GM12878 (cell line): ENCODE data around the gene RAB23. TPM values are rescaled to one million over a fixed set of nuclear protein-coding genes. Genes with fewer than 3 reads are reported as not detected.

Experiments
- ATAC-seq: fragments of 200-7000 bp; cut with Tn5 transposase; 3 replicates; pipeline ENCODE4 v1.9.1; 2020; ENCODE audit warnings: mild to moderate bottlenecking, moderate library complexity
- BruUV-seq: library from RNA; stranded (reverse); fragments of 400-500 nt; replicated peaks from 2 replicates; lab custom pipeline; 2021; lab: Mats Ljungman, UMichigan
- CTCF ChIA-PET: fragments of 300-600 bp; sonication (Branson Sonifier 250); formaldehyde crosslinking; extraction: SDS; loops from one replicate; lab custom pipeline; 2021; ENCODE audit warnings: inconsistent platforms; lab: Yijun Ruan, JAX
- POLR2A ChIA-PET: fragments of 350-600 bp; formaldehyde crosslinking; extraction: SDS; loops from one replicate; lab custom pipeline; 2021; ENCODE audit warnings: inconsistent platforms; lab: Charles Lee
- RAD21 ChIA-PET: fragments of 300-600 bp; sonication (Branson Sonifier 250); formaldehyde crosslinking; loops from one replicate; lab custom pipeline; 2023; ENCODE audit warnings: antibody characterized with exemption; ENCODE audit not compliant: unreplicated experiment; lab: Charles Lee
- SMC1A ChIA-PET: fragments of 300-600 bp; sonication (Branson Sonifier 250); formaldehyde crosslinking; loops from one replicate; lab custom pipeline; 2023; ENCODE audit not compliant: unreplicated experiment, uncharacterized antibody; lab: Charles Lee
- DNase-seq: peaks from one replicate; pipeline ENCODE4 v3.0.0-alpha.2; 2011; ENCODE audit warnings: low read depth, low spot score
- FAIRE-seq: peaks from 3 replicates; lab custom pipeline; 2011; peaks lifted over from hg19 to GRCh38; lab: Jason Lieb, UNC
- H2AFZ ChIP-seq: 2 replicates; pipeline ENCODE4 v1.6.0; 2011; ENCODE audit warnings: low read depth, low read length, control low read depth; ENCODE audit not compliant: control insufficient read depth
- H3K27ac ChIP-seq: 2 replicates; pipeline ENCODE4 v1.5.1; 2011; ENCODE audit warnings: control low read depth; ENCODE audit not compliant: control insufficient read depth, insufficient read depth
- H3K27me3 ChIP-seq, 2 experiments: replicated peaks in 1 of 2; 2 replicates each; pipeline versions ENCODE4 v1.6.0 to v1.6.1; 2011; ENCODE audit warnings: low read length in 1 of 2; ENCODE audit not compliant: control insufficient read depth in 2 of 2, insufficient read depth in 2 of 2
- H3K36me3 ChIP-seq, 2 experiments: 2 replicates each; pipeline ENCODE4 v1.5.1; 2011; ENCODE audit warnings: low read length in 1 of 2; ENCODE audit not compliant: control insufficient read depth in 2 of 2, insufficient read depth in 2 of 2
- H3K4me1 ChIP-seq: 2 replicates; pipeline ENCODE4 v1.6.1; 2011; ENCODE audit warnings: mild to moderate bottlenecking, low read length, moderate library complexity, mixed read lengths; ENCODE audit not compliant: control insufficient read depth, insufficient read depth
- H3K4me2 ChIP-seq: 2 replicates; pipeline ENCODE4 v1.6.0; 2011; ENCODE audit warnings: control low read depth; ENCODE audit not compliant: control insufficient read depth, insufficient read depth
- H3K4me3 ChIP-seq: fragments of 200-600 bp; sonication (generic); 2 replicates; pipeline ENCODE4 v1.5.1; 2016
- H3K79me2 ChIP-seq: 2 replicates; pipeline ENCODE4 v1.6.0; 2011; ENCODE audit warnings: low read length; ENCODE audit not compliant: control insufficient read depth, insufficient read depth
- H3K9ac ChIP-seq: 2 replicates; pipeline ENCODE4 v1.8.0; 2011; ENCODE audit warnings: low read length, control low read depth, mixed read lengths; ENCODE audit not compliant: control insufficient read depth, insufficient read depth
- H3K9me3 ChIP-seq: replicated peaks from 3 replicates; pipeline ENCODE4 v1.5.1; 2011; ENCODE audit warnings: mild to moderate bottlenecking, low read length; ENCODE audit not compliant: control insufficient read depth, insufficient read depth
- H4K20me1 ChIP-seq: 2 replicates; pipeline ENCODE4 v1.6.0; 2011; ENCODE audit not compliant: control insufficient read depth, insufficient read depth
- BACH1 ChIP-seq: fragments of 450-650 bp; IDR thresholded peaks from 2 replicates; pipeline ENCODE4 v1.6.1; 2017; ENCODE audit warnings: mild to moderate bottlenecking, borderline replicate concordance
- IKZF1 ChIP-seq: fragments of 450-650 bp; conservative IDR thresholded peaks from 2 replicates; pipeline ENCODE4 v1.6.1; 2017; ENCODE audit warnings: antibody characterized with exemption, mild to moderate bottlenecking
- IRF4 ChIP-seq: IDR thresholded peaks from 2 replicates; pipeline ENCODE4 v1.6.1; 2011; ENCODE audit warnings: low read depth, low read length
- MEF2A ChIP-seq: IDR thresholded peaks from 2 replicates; pipeline ENCODE4 v1.6.1; 2011; ENCODE audit warnings: low read depth, mild to moderate bottlenecking, low read length, moderate library complexity; ENCODE audit not compliant: insufficient read depth
- NBN ChIP-seq: fragments of 450-650 bp; IDR thresholded peaks from 2 replicates; pipeline ENCODE4 v1.6.1; 2016
- PAX5 ChIP-seq: IDR thresholded peaks from 2 replicates; pipeline ENCODE4 v1.6.1; 2011; ENCODE audit warnings: low read depth, low read length, borderline replicate concordance
- RFX5 ChIP-seq: IDR thresholded peaks from 2 replicates; pipeline ENCODE4 v1.6.1; 2011; ENCODE audit warnings: low read depth, low read length, improper control_type of control experiment
- WGBS: methylation state at CpG from one replicate; pipeline ENCODE4 v1.1.6; 2016; ENCODE audit warnings: low lambda C conversion rate; ENCODE audit not compliant: insufficient replicate concordance, insufficient coverage; ENCODE audit errors: missing lambda C conversion rate; 5-methylcytosine and 5-hydroxymethylcytosine counted together
- in situ Hi-C: fragments of 300-500 bp; cut with MboI; formaldehyde crosslinking; loops from 9 replicates; pipeline ENCODE4 v1.14.3; 2018; ENCODE audit warnings: mixed read lengths
- intact Hi-C: fragments of 100-400 bp; cut with micrococcal nuclease; formaldehyde crosslinking; loops from one replicate; pipeline ENCODE4 v1.14.2; 2022; ENCODE audit not compliant: unreplicated experiment
- polyA plus RNA-seq, 11 experiments: library from polyadenylated mRNA; depleted of rRNA in 4 of 11; unstranded in 6 of 11; stranded (reverse) in 5 of 11; fragments of >200 nt; fragmentation: Nextera tagmentation in 4 of 11; fragmentation: Illumina TruSeq in 1 of 11; extraction: Ambion mirVana in 4 of 11; extraction: Trizol in 1 of 11; gene quantifications; 1 replicate in 1 of 11; 2 replicates in 10 of 11; pipeline versions ENCODE4 v1.2.1 to v1.2.3, GENCODE V29; 2011 to 2016; ENCODE audit warnings: inconsistent platforms in 2 of 11, missing spikeins in 2 of 11, low read depth in 1 of 11
- total RNA-seq, 4 experiments: library from RNA; depleted of rRNA in 3 of 4; stranded (reverse); fragments of >200 nt in 3 of 4; fragmentation: Illumina TruSeq in 1 of 4; extraction: Trizol in 1 of 4; gene quantifications; 2 replicates each; pipeline versions ENCODE4 v1.2.1 to v1.2.3, GENCODE V29; 2013 to 2021
- TF ChIP-seq, protein P1 (sequence below): fragments of 450-650 bp; IDR thresholded peaks from 2 replicates; pipeline ENCODE4 v1.6.1; 2014; ENCODE audit warnings: mild to moderate bottlenecking
- TF ChIP-seq, protein P2 (sequence below): fragments of 450-650 bp; IDR thresholded peaks from 2 replicates; pipeline ENCODE4 v1.6.1; 2017; ENCODE audit warnings: antibody characterized with exemption, mild to moderate bottlenecking, moderate library complexity
- TF ChIP-seq, protein P3 (sequence below): IDR thresholded peaks from 2 replicates; pipeline ENCODE4 v1.6.1; 2012; ENCODE audit warnings: low read depth, low read length, improper control_type of control experiment

RAB23 gene
- total and polyA plus RNA-seq, 10 of the 15 experiments (the other 5 are each of a cell fraction or from before 2014, with no cell fraction given): 0.80 to 6.0 (median 3.1) TPM

DNA sequence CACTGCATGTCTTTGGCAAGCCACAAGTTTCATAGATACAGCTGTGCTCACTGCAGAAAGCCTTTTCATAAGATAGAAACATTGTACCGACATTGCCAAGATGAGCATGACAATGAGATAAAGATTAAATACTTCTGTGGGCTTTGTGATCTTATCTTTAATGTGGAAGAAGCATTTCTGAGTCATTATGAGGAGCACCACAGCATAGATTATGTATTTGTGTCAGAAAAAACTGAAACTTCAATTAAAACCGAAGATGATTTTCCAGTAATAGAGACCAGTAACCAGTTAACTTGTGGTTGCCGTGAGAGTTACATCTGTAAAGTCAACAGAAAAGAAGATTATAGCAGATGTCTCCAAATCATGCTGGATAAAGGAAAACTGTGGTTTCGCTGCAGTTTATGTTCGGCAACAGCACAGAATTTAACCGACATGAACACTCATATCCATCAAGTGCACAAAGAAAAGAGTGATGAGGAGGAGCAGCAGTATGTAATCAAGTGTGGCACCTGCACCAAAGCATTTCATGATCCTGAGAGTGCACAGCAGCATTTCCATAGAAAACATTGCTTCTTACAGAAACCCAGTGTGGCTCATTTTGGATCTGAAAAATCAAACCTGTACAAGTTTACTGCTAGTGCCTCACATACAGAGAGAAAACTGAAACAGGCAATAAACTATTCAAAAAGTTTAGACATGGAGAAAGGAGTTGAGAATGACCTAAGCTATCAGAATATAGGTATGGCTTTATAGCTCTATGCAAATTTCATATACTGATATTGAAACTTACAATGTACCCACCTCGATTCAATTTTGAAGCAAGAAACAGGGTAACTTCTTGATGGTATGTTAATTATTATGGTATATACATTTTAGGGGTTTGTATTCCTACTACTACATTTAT lies 73.9 kb downstream of the RAB23 start:
- RAD21 ChIA-PET: no interaction called here
- Histone ChIP-seq H3K4me2 (no peak overlapping the region), H3K4me1 (no peaks in the 10 kb centered on the region), H4K20me1 (no peaks in the 10 kb centered on the region), H3K9me3 (no peaks in the 10 kb centered on the region; the same call in 2 of the 3 replicates), H3K27ac (no peak overlapping the region), H3K9ac (no peak overlapping the region), H2AFZ (no peak overlapping the region), H3K79me2 (no peaks in the 10 kb centered on the region), H3K4me3 (no peak overlapping the region), H3K36me3 (peaks cover 0 to 18% of the 10 kb centered on the region in 2 experiments; a peak in 2 of 4 replicates), H3K27me3 (no peaks in the 10 kb centered on the region)
- SMC1A ChIA-PET: no interaction called here
- ATAC-seq: no peak
- WGBS: 89% methylated on average over 7 of the region's 7 CpGs
- no peak for DNase-seq
- intact Hi-C loops: no loop called here
- FAIRE-seq: no peak
- POLR2A ChIA-PET: no interaction called here
- no TSS peak for BruUV-seq
- in situ Hi-C loops: no loop called here
- TF ChIP-seq RFX5 (no peak), BACH1 (no peak), IRF4 (no peak), MEF2A (no peak)
- CTCF ChIA-PET: interaction anchor here (1.3 to 1.6 kb wide), 2 partner anchors 15 to 28 kb away, joined by 3 read pairs; no protein-coding TSS in a partner anchor

DNA sequence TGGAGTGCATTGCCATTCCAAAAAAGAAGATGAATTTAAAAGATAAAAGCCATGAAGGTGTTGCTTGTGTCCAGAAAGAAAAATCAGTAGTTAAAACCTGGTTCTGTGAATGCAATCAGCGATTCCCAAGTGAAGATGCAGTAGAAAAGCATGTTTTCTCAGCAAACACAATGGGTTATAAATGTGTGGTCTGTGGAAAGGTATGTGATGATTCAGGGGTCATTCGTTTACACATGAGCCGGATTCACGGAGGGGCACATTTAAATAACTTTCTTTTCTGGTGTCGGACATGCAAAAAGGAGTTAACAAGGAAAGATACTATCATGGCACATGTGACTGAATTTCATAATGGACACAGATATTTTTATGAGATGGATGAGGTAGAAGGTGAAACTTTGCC lies 74.7 kb downstream of the RAB23 start:
- in situ Hi-C loops (no loop called here), intact Hi-C loops (no loop called here)
- WGBS: 96% methylated on average over 5 of the region's 5 CpGs
- ChIA-PET POLR2A (no interaction called here), SMC1A (no interaction called here), RAD21 (no interaction called here), CTCF (interaction anchor here (1.3 to 1.6 kb wide), 2 partner anchors 14 to 28 kb away, joined by 3 read pairs; no protein-coding TSS in a partner anchor)
- Histone ChIP-seq H3K9me3 (no peaks in the 10 kb centered on the region; the same call in 2 of the 3 replicates), H3K4me1 (no peaks in the 10 kb centered on the region), H4K20me1 (no peaks in the 10 kb centered on the region), H3K4me2 (no peak overlapping the region), H3K27me3 (no peaks in the 10 kb centered on the region), H3K27ac (no peak overlapping the region), H2AFZ (no peak overlapping the region), H3K9ac (no peak overlapping the region), H3K79me2 (no peaks in the 10 kb centered on the region), H3K36me3 (peaks cover 0 to 14% of the 10 kb centered on the region in 2 experiments; a peak in 2 of 4 replicates), H3K4me3 (no peak overlapping the region)
- TF ChIP-seq, protein P1, sequence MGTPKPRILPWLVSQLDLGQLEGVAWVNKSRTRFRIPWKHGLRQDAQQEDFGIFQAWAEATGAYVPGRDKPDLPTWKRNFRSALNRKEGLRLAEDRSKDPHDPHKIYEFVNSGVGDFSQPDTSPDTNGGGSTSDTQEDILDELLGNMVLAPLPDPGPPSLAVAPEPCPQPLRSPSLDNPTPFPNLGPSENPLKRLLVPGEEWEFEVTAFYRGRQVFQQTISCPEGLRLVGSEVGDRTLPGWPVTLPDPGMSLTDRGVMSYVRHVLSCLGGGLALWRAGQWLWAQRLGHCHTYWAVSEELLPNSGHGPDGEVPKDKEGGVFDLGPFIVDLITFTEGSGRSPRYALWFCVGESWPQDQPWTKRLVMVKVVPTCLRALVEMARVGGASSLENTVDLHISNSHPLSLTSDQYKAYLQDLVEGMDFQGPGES: no peak
- TF ChIP-seq PAX5: no peak
- TF ChIP-seq, protein P2, sequence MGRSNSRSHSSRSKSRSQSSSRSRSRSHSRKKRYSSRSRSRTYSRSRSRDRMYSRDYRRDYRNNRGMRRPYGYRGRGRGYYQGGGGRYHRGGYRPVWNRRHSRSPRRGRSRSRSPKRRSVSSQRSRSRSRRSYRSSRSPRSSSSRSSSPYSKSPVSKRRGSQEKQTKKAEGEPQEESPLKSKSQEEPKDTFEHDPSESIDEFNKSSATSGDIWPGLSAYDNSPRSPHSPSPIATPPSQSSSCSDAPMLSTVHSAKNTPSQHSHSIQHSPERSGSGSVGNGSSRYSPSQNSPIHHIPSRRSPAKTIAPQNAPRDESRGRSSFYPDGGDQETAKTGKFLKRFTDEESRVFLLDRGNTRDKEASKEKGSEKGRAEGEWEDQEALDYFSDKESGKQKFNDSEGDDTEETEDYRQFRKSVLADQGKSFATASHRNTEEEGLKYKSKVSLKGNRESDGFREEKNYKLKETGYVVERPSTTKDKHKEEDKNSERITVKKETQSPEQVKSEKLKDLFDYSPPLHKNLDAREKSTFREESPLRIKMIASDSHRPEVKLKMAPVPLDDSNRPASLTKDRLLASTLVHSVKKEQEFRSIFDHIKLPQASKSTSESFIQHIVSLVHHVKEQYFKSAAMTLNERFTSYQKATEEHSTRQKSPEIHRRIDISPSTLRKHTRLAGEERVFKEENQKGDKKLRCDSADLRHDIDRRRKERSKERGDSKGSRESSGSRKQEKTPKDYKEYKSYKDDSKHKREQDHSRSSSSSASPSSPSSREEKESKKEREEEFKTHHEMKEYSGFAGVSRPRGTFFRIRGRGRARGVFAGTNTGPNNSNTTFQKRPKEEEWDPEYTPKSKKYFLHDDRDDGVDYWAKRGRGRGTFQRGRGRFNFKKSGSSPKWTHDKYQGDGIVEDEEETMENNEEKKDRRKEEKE: no peak
- TF ChIP-seq NBN: no peak
- TF ChIP-seq, protein P3, sequence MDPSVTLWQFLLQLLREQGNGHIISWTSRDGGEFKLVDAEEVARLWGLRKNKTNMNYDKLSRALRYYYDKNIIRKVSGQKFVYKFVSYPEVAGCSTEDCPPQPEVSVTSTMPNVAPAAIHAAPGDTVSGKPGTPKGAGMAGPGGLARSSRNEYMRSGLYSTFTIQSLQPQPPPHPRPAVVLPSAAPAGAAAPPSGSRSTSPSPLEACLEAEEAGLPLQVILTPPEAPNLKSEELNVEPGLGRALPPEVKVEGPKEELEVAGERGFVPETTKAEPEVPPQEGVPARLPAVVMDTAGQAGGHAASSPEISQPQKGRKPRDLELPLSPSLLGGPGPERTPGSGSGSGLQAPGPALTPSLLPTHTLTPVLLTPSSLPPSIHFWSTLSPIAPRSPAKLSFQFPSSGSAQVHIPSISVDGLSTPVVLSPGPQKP: no peak
- no peak for TF ChIP-seq IKZF1
- DNase-seq (no peak), FAIRE-seq (no peak), ATAC-seq (no peak)
- no TSS peak for BruUV-seq
